ENCODE data around the gene RTRAF. TPM values are rescaled to one million over a fixed set of nuclear protein-coding genes. Genes with fewer than 3 reads are reported as not detected.

The RTRAF gene
- total and polyA plus RNA-seq, 9 of the 15 experiments (the other 6 are each of a cell fraction or from before 2014, with no cell fraction given): 126 to 204 (median 155) TPM

GRCh38 chr14:51954657-51955056 is 34.7 kb upstream of the RTRAF start (continued):
- TF ChIP-seq, protein P1, sequence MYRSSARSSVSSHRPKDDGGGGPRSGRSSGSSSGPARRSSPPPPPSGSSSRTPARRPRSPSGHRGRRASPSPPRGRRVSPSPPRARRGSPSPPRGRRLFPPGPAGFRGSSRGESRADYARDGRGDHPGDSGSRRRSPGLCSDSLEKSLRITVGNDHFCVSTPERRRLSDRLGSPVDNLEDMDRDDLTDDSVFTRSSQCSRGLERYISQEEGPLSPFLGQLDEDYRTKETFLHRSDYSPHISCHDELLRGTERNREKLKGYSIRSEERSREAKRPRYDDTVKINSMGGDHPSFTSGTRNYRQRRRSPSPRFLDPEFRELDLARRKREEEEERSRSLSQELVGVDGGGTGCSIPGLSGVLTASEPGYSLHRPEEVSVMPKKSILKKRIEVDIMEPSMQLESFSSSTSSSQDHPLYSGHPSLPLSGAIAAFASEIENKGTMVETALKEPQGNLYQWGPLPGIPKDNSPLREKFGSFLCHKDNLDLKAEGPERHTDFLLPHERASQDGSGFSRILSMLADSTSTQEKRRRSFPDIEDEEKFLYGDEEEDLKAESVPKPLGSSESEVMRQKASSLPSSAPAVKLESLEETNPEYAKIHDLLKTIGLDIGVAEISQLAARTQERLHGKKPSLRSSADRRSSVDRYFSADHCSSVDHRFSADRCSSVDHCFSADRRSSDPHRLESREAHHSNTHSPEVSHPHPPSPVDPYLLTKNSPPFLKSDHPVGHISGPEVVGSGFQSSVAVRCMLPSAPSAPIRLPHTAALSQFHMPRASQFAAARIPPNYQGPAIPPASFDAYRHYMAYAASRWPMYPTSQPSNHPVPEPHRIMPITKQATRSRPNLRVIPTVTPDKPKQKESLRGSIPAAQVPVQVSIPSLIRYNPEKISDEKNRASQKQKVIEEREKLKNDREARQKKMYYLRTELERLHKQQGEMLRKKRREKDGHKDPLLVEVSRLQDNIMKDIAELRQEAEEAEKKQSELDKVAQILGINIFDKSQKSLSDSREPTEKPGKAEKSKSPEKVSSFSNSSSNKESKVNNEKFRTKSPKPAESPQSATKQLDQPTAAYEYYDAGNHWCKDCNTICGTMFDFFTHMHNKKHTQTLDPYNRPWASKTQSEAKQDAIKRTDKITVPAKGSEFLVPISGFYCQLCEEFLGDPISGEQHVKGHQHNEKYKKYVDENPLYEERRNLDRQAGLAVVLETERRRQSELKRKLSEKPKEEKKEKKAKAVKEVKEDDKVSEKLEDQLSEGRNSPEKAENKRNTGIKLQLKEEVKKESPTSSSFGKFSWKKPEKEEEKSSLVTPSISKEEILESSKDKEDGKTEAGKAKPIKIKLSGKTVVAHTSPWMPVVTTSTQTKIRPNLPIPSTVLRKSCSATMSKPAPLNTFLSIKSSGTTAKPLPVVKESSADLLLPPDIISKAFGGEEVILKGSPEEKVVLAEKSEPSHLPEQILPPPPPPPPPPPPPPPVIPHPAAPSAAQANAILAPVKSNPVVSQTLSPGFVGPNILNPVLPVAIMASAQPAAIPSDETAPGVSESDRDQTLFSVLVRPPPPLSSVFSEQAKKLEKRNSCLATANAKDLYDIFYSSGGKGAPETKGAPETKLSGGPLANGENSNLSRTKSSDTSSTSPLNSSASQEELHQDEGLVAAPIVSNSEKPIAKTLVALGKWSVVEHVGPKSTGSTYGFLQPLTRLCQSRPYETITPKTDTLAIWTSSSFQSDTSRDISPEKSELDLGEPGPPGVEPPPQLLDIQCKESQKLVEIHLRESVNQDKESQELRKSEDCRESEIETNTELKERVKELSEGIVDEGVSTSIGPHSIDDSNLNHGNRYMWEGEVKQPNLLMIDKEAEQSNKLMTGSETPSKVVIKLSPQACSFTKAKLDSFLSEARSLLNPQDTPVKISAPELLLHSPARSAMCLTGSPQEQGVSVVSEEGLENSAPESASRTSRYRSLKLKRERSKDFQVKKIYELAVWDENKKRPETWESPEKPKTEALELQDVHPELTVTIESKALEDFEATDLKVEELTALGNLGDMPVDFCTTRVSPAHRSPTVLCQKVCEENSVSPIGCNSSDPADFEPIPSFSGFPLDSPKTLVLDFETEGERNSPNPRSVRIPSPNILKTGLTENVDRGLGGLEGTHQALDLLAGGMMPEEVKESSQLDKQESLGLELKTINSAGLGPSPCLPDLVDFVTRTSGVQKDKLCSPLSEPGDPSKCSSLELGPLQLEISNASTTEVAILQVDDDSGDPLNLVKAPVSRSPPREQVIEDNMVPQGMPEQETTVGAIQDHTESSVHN (IDR thresholded peaks at IDR 0.05; ENCODE audit: borderline replicate concordance in 1 of 2, low read depth in 1 of 2): no peak
- TF ChIP-seq SAP30 (IDR thresholded peaks at IDR 0.05; ENCODE audit: borderline replicate concordance, insufficient read depth, low read depth, low read length, poor library complexity, severe bottlenecking) (no peak), VEZF1 (CRISPR knock-in tag; IDR thresholded peaks at IDR 0.05) (no peak), MEF2A (IDR thresholded peaks at IDR 0.05; ENCODE audit: control insufficient read depth, low read depth, low read length) (no peak), ATF7 (IDR thresholded peaks at IDR 0.05) (no peak), TFAP4 (CRISPR knock-in tag; IDR thresholded peaks at IDR 0.05; ENCODE audit: borderline replicate concordance) (no peak), ZNF609 (CRISPR knock-in tag; IDR thresholded peaks at IDR 0.05; ENCODE audit: borderline replicate concordance) (no peak)
- TF ChIP-seq, protein P2, sequence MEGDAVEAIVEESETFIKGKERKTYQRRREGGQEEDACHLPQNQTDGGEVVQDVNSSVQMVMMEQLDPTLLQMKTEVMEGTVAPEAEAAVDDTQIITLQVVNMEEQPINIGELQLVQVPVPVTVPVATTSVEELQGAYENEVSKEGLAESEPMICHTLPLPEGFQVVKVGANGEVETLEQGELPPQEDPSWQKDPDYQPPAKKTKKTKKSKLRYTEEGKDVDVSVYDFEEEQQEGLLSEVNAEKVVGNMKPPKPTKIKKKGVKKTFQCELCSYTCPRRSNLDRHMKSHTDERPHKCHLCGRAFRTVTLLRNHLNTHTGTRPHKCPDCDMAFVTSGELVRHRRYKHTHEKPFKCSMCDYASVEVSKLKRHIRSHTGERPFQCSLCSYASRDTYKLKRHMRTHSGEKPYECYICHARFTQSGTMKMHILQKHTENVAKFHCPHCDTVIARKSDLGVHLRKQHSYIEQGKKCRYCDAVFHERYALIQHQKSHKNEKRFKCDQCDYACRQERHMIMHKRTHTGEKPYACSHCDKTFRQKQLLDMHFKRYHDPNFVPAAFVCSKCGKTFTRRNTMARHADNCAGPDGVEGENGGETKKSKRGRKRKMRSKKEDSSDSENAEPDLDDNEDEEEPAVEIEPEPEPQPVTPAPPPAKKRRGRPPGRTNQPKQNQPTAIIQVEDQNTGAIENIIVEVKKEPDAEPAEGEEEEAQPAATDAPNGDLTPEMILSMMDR (IDR thresholded peaks at IDR 0.05 in 2 of 3, conservative IDR thresholded peaks at IDR 0.05 in 1 of 3; ENCODE audit: insufficient read depth in 2 of 3, low read depth in 1 of 3, low read length in 3 of 3): no peak

All from K562 (cell line).